Uterus (tissue), 2 donors: ENCODE data around the gene SPON1.

Source experiments
- POLR2A ChIP-seq, 2 donors: fragments of 450-650 bp; IDR thresholded peaks; one replicate each; pipeline ENCODE4 v1.6.1; 2016; ENCODE audit warnings: antibody characterized with exemption in 2 of 2, mild to moderate bottlenecking in 1 of 2, moderate library complexity in 1 of 2
- TF ChIP-seq, protein P1 (sequence below), 4 experiments: fragments of 200-600 bp in 2 of 4; fragments of 450-650 bp in 2 of 4; sonication (generic) in 2 of 4; IDR thresholded peaks; one replicate each; pipeline ENCODE4 v1.5.1; 2016 to 2019; ENCODE audit warnings: antibody characterized with exemption in 4 of 4, mild to moderate bottlenecking in 2 of 4, moderate library complexity in 1 of 4

DNA sequence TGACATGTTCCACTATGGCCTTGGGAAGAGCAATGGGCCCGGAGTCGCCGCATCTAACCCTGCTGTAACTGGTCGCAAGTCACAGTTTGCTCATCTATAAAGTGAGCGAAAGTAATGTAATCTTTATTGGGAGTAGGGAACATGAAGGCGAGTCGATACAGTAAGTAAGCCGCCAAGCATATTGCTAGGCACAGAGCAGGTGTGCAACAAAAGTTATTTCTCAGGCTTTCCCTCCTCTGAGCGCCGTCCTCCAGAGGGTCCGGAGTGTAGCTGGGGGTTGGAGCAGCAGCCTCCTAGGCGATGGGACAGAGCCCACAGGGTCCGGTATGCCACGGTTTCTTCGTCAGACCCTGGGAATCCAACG is 343 bp upstream of the SPON1 start:
- TF ChIP-seq, protein P1, sequence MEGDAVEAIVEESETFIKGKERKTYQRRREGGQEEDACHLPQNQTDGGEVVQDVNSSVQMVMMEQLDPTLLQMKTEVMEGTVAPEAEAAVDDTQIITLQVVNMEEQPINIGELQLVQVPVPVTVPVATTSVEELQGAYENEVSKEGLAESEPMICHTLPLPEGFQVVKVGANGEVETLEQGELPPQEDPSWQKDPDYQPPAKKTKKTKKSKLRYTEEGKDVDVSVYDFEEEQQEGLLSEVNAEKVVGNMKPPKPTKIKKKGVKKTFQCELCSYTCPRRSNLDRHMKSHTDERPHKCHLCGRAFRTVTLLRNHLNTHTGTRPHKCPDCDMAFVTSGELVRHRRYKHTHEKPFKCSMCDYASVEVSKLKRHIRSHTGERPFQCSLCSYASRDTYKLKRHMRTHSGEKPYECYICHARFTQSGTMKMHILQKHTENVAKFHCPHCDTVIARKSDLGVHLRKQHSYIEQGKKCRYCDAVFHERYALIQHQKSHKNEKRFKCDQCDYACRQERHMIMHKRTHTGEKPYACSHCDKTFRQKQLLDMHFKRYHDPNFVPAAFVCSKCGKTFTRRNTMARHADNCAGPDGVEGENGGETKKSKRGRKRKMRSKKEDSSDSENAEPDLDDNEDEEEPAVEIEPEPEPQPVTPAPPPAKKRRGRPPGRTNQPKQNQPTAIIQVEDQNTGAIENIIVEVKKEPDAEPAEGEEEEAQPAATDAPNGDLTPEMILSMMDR (IDR thresholded peaks at IDR 0.05): no peak
- no peak for TF ChIP-seq POLR2A (IDR thresholded peaks at IDR 0.05)
